HEK293 (cell line): ENCODE results near the gene SPEM1.

ENCODE experiments used
- CTCF ChIA-PET: fragments of 350-600 bp; formaldehyde crosslinking; extraction: SDS; loops from one replicate; lab custom pipeline; 2021; ENCODE audit warnings: antibody characterized with exemption; lab: Yijun Ruan, JAX
- POLR2A ChIA-PET: fragments of 300-600 bp; formaldehyde crosslinking; extraction: SDS; loops from one replicate; lab custom pipeline; 2020; ENCODE audit warnings: antibody characterized with exemption, inconsistent platforms; lab: Yijun Ruan, JAX
- H3K27ac ChIP-seq: fragments of 200-500 bp; sonication (Bioruptor generic); 2 replicates; pipeline ENCODE4 v1.5.1; 2014; ENCODE audit warnings: low read depth, low read length, control low read depth, inconsistent platforms; ENCODE audit errors: extremely low read depth
- H3K36me3 ChIP-seq, 2 experiments: fragments of 200-500 bp in 1 of 2; sonication (Bioruptor generic) in 1 of 2; 1 replicate in 1 of 2; 2 replicates in 1 of 2; pipeline ENCODE4 v1.5.1; 2014 to 2017; ENCODE audit warnings: inconsistent platforms in 2 of 2, low read length in 2 of 2; ENCODE audit not compliant: control insufficient read depth in 2 of 2, insufficient read depth in 1 of 2
- H3K4me1 ChIP-seq: fragments of 200-500 bp; sonication (Bioruptor generic); 2 replicates; pipeline ENCODE4 v1.5.1; 2014; ENCODE audit warnings: mild to moderate bottlenecking, low read length, inconsistent platforms; ENCODE audit not compliant: control insufficient read depth, insufficient read depth
- H3K4me3 ChIP-seq: 2 replicates; pipeline ENCODE4 v1.5.1; 2011; ENCODE audit warnings: low read depth, mild to moderate bottlenecking, control low read depth, low read length, moderate library complexity
- H3K9me3 ChIP-seq: fragments of 200-500 bp; sonication (Bioruptor generic); 2 replicates; pipeline ENCODE4 v1.5.1; 2014; ENCODE audit warnings: low read depth, low read length, inconsistent platforms; ENCODE audit not compliant: control insufficient read depth, insufficient read depth
- CTCF ChIP-seq: fragments of 450-650 bp; formaldehyde crosslinking; IDR thresholded peaks from 2 replicates; pipeline ENCODE4 v1.5.1; 2016; ENCODE audit warnings: missing biosample characterization, missing genetic modification characterization
- GLIS1 ChIP-seq: fragments of 450-650 bp; formaldehyde crosslinking; IDR thresholded peaks from 2 replicates; pipeline ENCODE4 v1.5.1; 2016; ENCODE audit warnings: missing biosample characterization, missing genetic modification characterization
- HOXD13 ChIP-seq: sonication (generic); formaldehyde crosslinking; IDR thresholded peaks from 2 replicates; pipeline ENCODE4 v1.8.0; 2022; ENCODE audit warnings: missing genetic modification reagents, borderline replicate concordance
- KLF16 ChIP-seq: fragments of 450-650 bp; formaldehyde crosslinking; IDR thresholded peaks from 2 replicates; pipeline ENCODE4 v1.5.1; 2017; ENCODE audit warnings: missing biosample characterization, missing genetic modification characterization
- KLF17 ChIP-seq: fragments of 450-650 bp; formaldehyde crosslinking; IDR thresholded peaks from 2 replicates; pipeline ENCODE4 v1.5.1; 2016; ENCODE audit warnings: missing biosample characterization, missing genetic modification characterization
- PRDM2 ChIP-seq: fragments of 450-650 bp; formaldehyde crosslinking; IDR thresholded peaks from 2 replicates; pipeline ENCODE4 v1.5.1; 2016; ENCODE audit warnings: missing biosample characterization, missing genetic modification characterization, borderline replicate concordance
- ZBTB6 ChIP-seq: fragments of 450-650 bp; formaldehyde crosslinking; IDR thresholded peaks from 2 replicates; pipeline ENCODE4 v1.5.1; 2017; ENCODE audit warnings: missing biosample characterization, missing genetic modification characterization
- ZEB2 ChIP-seq: fragments of 450-650 bp; formaldehyde crosslinking; IDR thresholded peaks from 2 replicates; pipeline ENCODE4 v1.5.1; 2016; ENCODE audit warnings: missing biosample characterization, missing genetic modification characterization
- ZFP3 ChIP-seq: fragments of 450-650 bp; formaldehyde crosslinking; IDR thresholded peaks from 2 replicates; pipeline ENCODE4 v1.5.1; 2016; ENCODE audit warnings: low read depth, missing biosample characterization, missing genetic modification characterization
- ZNF366 ChIP-seq: fragments of 450-650 bp; formaldehyde crosslinking; conservative IDR thresholded peaks from 2 replicates; pipeline ENCODE4 v1.5.1; 2016; ENCODE audit warnings: missing biosample characterization, missing genetic modification characterization
- ZNF518A ChIP-seq: fragments of 450-650 bp; formaldehyde crosslinking; conservative IDR thresholded peaks from 2 replicates; pipeline ENCODE4 v1.5.1; 2016; ENCODE audit warnings: low read depth, missing biosample characterization, missing genetic modification characterization
- ZNF621 ChIP-seq: fragments of 450-650 bp; formaldehyde crosslinking; IDR thresholded peaks from 2 replicates; pipeline ENCODE4 v1.5.1; 2017; ENCODE audit warnings: missing biosample characterization, missing genetic modification characterization
- ZNF792 ChIP-seq: fragments of 450-650 bp; formaldehyde crosslinking; IDR thresholded peaks from 2 replicates; pipeline ENCODE4 v1.5.1; 2016; ENCODE audit warnings: missing biosample characterization, missing genetic modification characterization
- ZSCAN30 ChIP-seq: fragments of 450-650 bp; IDR thresholded peaks from 2 replicates; pipeline ENCODE4 v1.5.1; 2018; ENCODE audit warnings: missing biosample characterization, mild to moderate bottlenecking, missing genetic modification characterization, moderate library complexity
- ZXDB ChIP-seq: fragments of 450-650 bp; formaldehyde crosslinking; IDR thresholded peaks from 2 replicates; pipeline ENCODE4 v1.5.1; 2016; ENCODE audit warnings: missing biosample characterization, missing genetic modification characterization

The SPEM1 gene

GRCh38 chr17:7440113-7440833 is 20.1 kb downstream of the SPEM1 start (continued):
- TF ChIP-seq HOXD13 (CRISPR knock-in tag) (no peak), ZBTB6 (no peak), ZNF518A (tag by site-specific recombination) (no peak; the same call in 1 of the 2 replicates), ZNF366 (tag by site-specific recombination) (no peak)

GRCh38 chr17:7440834-7441195 is 20.7 kb downstream of the SPEM1 start:
- Histone ChIP-seq H3K27ac (peak overlapping the region; percentile 74; the same call in 1 of the 2 replicates), H3K4me1 (peaks cover 30% of the 10 kb centered on the region), H3K9me3 (no peaks in the 10 kb centered on the region), H3K36me3 (no peaks in the 10 kb centered on the region), H3K4me3 (no peak overlapping the region)
- ChIA-PET CTCF (interaction anchor here (0.6 to 3.8 kb wide), 3 partner anchors 21 to 394 kb away, joined by 3 to 18 read pairs (median 3); partner anchors contain the start of gene TMEM95), POLR2A (interaction anchor here (0.5 to 3.1 kb wide), 11 partner anchors 10 to 210 kb away, joined by 3 to 21 read pairs (median 3); partner anchors contain the start of genes PLSCR3, POLR2A, TMEM256 and ZBTB4)
- TF ChIP-seq ZNF621 (tag by site-specific recombination) = no peak
- TF ChIP-seq KLF17 = peak; percentile 24; the same call in 1 of the 2 replicates
- TF ChIP-seq ZNF792 = no peak
- no peak for TF ChIP-seq ZXDB (tag by site-specific recombination)
- TF ChIP-seq CTCF (tag by site-specific recombination) = peak; percentile 60; the same call in 1 of the 2 replicates
- TF ChIP-seq GLIS1 = peak; percentile 33
- TF ChIP-seq ZSCAN30 (tag by site-specific recombination) = 0 out of 2 replicates have a peak, but pooled peaks have one; percentile 23
- no peak for TF ChIP-seq ZFP3 (tag by site-specific recombination)
- 0 out of 2 replicates have a peak, but pooled peaks have one; percentile 8 for TF ChIP-seq PRDM2 (tag by site-specific recombination)
- no peak; the same call in 1 of the 2 replicates for TF ChIP-seq ZBTB6
- TF ChIP-seq ZEB2 = peak; percentile 33; the same call in 1 of the 2 replicates
- peak; percentile 47; the same call in 1 of the 2 replicates for TF ChIP-seq KLF16 (tag by site-specific recombination)
